Tibial nerve (tissue), 4 donors: Measurements from ENCODE around the gene MAN2A1.

Source experiments
- CTCF ChIP-seq, 5 experiments: fragments of 200-600 bp in 3 of 5; fragments of 450-650 bp in 2 of 5; sonication (generic) in 3 of 5; IDR thresholded peaks; one replicate each; pipeline ENCODE4 v1.5.1; 2016 to 2019; ENCODE audit warnings: antibody characterized with exemption in 5 of 5, mild to moderate bottlenecking in 3 of 5, moderate library complexity in 2 of 5
- EP300 ChIP-seq, 2 donors: sonication (generic); formaldehyde crosslinking; IDR thresholded peaks; one replicate each; pipeline ENCODE4 v1.6.1; 2017; ENCODE audit warnings: antibody characterized with exemption in 2 of 2, mild to moderate bottlenecking in 1 of 2

- no peak for TF ChIP-seq EP300 (IDR thresholded peaks at IDR 0.05)
- no peak for TF ChIP-seq CTCF (IDR thresholded peaks at IDR 0.05)
These were observed 225.2 kb downstream of the MAN2A1 start for GRCh38 chr5:109914906-109915305.
